ENCODE data around the gene CRNN.

CRNN gene

GRCh38 chr1:152419917-152420316 is 5.9 kb upstream of the CRNN start:
- DNase-seq (ENCODE audit: low read depth) = no peak

GRCh38 chr1:152415454-152416227 is 1.6 kb upstream of the CRNN start:
- DNase-seq (ENCODE audit: low read depth) = no peak

- DNase-seq (ENCODE audit: low read depth) = no peak
Observed at GRCh38 chr1:152412756-152413155, 1.3 kb downstream of the CRNN start.

GRCh38 chr1:152411134-152411533 is 2.9 kb downstream of the CRNN start:
- no peak for DNase-seq (ENCODE audit: low read depth)

GRCh38 chr1:152410599-152410998 is 3.5 kb downstream of the CRNN start:
- DNase-seq (ENCODE audit: low read depth) = no peak

- DNase-seq (ENCODE audit: low read depth) = no peak
Observed at GRCh38 chr1:152410028-152410427, 4.0 kb downstream of the CRNN start.

GRCh38 chr1:152408664-152409063 is 5.4 kb downstream of the CRNN start:
- no peak for DNase-seq (ENCODE audit: low read depth)

GRCh38 chr1:152398812-152399698 is 15.0 kb downstream of the CRNN start:
- no peak for DNase-seq (ENCODE audit: low read depth)

GRCh38 chr1:152397474-152397873 is 16.6 kb downstream of the CRNN start:
- DNase-seq (ENCODE audit: low read depth) = no peak

GRCh38 chr1:152394151-152394550 is 19.9 kb downstream of the CRNN start:
- DNase-seq (ENCODE audit: low read depth) = no peak

- DNase-seq (ENCODE audit: low read depth) = no peak
Observed at GRCh38 chr1:152392909-152393308, 21.2 kb downstream of the CRNN start.

- no peak for DNase-seq (ENCODE audit: low read depth)
Observed at GRCh38 chr1:152388889-152389288, 25.2 kb downstream of the CRNN start.

GRCh38 chr1:152386940-152387339 is 27.1 kb downstream of the CRNN start:
- DNase-seq (ENCODE audit: low read depth) = no peak

GRCh38 chr1:152380932-152381331 is 33.1 kb downstream of the CRNN start:
- no peak for DNase-seq (ENCODE audit: low read depth)

- DNase-seq (ENCODE audit: low read depth) = no peak
Observed at GRCh38 chr1:152374451-152374850, 39.6 kb downstream of the CRNN start.

GRCh38 chr1:152372672-152373071 is 41.4 kb downstream of the CRNN start:
- no peak for DNase-seq (ENCODE audit: low read depth)

GRCh38 chr1:152367436-152367835 is 46.6 kb downstream of the CRNN start:
- no peak for DNase-seq (ENCODE audit: low read depth)

- DNase-seq (ENCODE audit: low read depth) = no peak
Observed at GRCh38 chr1:152359906-152360305, 54.2 kb downstream of the CRNN start, which contains the start of gene FLG2. TSS of gene FLG2 (minus strand) at chr1:152360006. CDS start at chr1:152358884, 1,122 bp downstream.
